ENCODE measurements around the gene BCS1L. TPM values are rescaled to one million over a fixed set of nuclear protein-coding genes. Genes with fewer than 3 reads are reported as not detected.

BCS1L gene
- polyA plus RNA-seq, 1 of the 3 experiments (the other 2 are of a cell fraction): 47.5 TPM

DNA sequence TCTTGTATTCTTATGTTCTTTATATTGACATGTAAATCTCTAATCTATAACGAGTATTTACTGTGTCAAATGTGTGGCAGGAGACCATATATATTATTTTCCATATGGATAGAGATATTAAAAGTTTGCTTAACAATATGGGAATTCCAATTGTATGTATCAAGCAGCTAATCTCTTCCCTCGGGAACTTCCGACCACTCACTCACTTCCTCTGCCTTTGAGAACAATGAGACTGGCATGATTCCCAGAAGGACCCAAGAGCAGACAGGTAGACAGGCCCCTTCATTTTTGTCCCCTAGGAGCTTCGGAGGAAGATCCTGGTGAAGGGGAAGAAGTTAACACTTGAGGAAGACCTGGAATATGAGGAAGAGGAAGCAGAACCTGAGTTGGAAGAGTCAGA lies 27.6 kb upstream of the BCS1L start (continued):
- TF ChIP-seq, protein P1, sequence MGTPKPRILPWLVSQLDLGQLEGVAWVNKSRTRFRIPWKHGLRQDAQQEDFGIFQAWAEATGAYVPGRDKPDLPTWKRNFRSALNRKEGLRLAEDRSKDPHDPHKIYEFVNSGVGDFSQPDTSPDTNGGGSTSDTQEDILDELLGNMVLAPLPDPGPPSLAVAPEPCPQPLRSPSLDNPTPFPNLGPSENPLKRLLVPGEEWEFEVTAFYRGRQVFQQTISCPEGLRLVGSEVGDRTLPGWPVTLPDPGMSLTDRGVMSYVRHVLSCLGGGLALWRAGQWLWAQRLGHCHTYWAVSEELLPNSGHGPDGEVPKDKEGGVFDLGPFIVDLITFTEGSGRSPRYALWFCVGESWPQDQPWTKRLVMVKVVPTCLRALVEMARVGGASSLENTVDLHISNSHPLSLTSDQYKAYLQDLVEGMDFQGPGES (IDR thresholded peaks at IDR 0.05; ENCODE audit: low read depth, low read length): no peak
- TF ChIP-seq TEAD4 (IDR thresholded peaks at IDR 0.05; ENCODE audit: borderline replicate concordance, insufficient read depth): no peak
- TF ChIP-seq ELF1 (IDR thresholded peaks at IDR 0.05): no peak
- no peak for TF ChIP-seq JUND (IDR thresholded peaks at IDR 0.05)
- TF ChIP-seq NRF1 (IDR thresholded peaks at IDR 0.05; ENCODE audit: low read depth, low read length): no peak

DNA sequence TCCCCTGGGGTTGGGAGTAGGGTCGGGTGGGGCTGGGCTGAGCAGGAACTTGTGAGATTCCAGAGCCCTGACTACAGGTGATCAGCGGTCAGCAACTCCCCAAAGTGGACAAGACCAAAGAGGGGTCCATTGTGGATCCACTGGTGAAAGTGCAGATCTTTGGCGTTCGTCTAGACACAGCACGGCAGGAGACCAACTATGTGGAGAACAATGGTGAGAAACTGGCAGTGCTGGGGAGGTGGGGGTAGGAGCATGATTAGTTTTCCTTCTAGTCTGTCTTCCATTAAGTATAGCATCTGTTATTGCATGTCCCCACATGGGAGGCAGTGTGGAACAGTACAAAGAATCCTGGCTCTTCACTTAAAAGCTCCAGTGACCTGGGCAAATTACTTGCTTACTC lies 23.8 kb upstream of the BCS1L start:
- H3F3A ChIP-seq (replicated peaks; ENCODE audit: insufficient read depth): peaks cover 14% of the 10 kb centered on the region
- H4K20me1 ChIP-seq (ENCODE audit: insufficient read depth): no peaks in the 10 kb centered on the region
- WGBS (ENCODE audit: low lambda C conversion rate): 91% methylated on average over 5 of the region's 5 CpGs
- DNase-seq: no peak
- no peak overlapping the region for H3K9ac ChIP-seq
- POLR2A ChIA-PET: no interaction called here
- no peaks in the 10 kb centered on the region for H3K9me3 ChIP-seq
- CTCF ChIA-PET: interaction anchor here (2.1 kb wide), 1 partner anchor 13 kb away, joined by 5 read pairs; no protein-coding TSS in a partner anchor
- H3K9me2 ChIP-seq: no peaks in the 10 kb centered on the region
- H3K27ac ChIP-seq (ENCODE audit: low read depth in 2 of 2, low read length in 1 of 2): no peak overlapping the region
- peaks cover 30 to 65% of the 10 kb centered on the region in 2 experiments for H3K36me3 ChIP-seq (replicated peaks in 1 of 2; ENCODE audit: control insufficient read depth in 1 of 2, insufficient read depth in 2 of 2, low read length in 1 of 2)
- H3K4me3 ChIP-seq (ENCODE audit: low read depth in 2 of 2, low read length in 1 of 2): no peak overlapping the region
- TF ChIP-seq, protein P2, sequence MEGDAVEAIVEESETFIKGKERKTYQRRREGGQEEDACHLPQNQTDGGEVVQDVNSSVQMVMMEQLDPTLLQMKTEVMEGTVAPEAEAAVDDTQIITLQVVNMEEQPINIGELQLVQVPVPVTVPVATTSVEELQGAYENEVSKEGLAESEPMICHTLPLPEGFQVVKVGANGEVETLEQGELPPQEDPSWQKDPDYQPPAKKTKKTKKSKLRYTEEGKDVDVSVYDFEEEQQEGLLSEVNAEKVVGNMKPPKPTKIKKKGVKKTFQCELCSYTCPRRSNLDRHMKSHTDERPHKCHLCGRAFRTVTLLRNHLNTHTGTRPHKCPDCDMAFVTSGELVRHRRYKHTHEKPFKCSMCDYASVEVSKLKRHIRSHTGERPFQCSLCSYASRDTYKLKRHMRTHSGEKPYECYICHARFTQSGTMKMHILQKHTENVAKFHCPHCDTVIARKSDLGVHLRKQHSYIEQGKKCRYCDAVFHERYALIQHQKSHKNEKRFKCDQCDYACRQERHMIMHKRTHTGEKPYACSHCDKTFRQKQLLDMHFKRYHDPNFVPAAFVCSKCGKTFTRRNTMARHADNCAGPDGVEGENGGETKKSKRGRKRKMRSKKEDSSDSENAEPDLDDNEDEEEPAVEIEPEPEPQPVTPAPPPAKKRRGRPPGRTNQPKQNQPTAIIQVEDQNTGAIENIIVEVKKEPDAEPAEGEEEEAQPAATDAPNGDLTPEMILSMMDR (IDR thresholded peaks at IDR 0.05): no peak
- TF ChIP-seq RAD21 (IDR thresholded peaks at IDR 0.05; ENCODE audit: low read length) (no peak), NRF1 (IDR thresholded peaks at IDR 0.05; ENCODE audit: low read depth, low read length) (no peak), MEF2A (IDR thresholded peaks at IDR 0.05; ENCODE audit: borderline replicate concordance, low read depth) (no peak), RFX5 (IDR thresholded peaks at IDR 0.05; ENCODE audit: low read length) (no peak)
- TF ChIP-seq, protein P1 (IDR thresholded peaks at IDR 0.05; ENCODE audit: low read depth, low read length): no peak
- no peak overlapping the region for H2AFZ ChIP-seq (ENCODE audit: low read depth)
- H3K4me1 ChIP-seq (ENCODE audit: control insufficient read depth in 1 of 2, insufficient read depth in 2 of 2, low read depth in 1 of 2, low read length in 1 of 2): peaks cover 0 to 4% of the 10 kb centered on the region in 2 experiments; a peak in 1 of 4 replicates
- H3K4me2 ChIP-seq: no peak overlapping the region
- H3K79me2 ChIP-seq (ENCODE audit: insufficient read depth): no peaks in the 10 kb centered on the region
- H3K27me3 ChIP-seq (ENCODE audit: insufficient read depth): no peaks in the 10 kb centered on the region

DNA sequence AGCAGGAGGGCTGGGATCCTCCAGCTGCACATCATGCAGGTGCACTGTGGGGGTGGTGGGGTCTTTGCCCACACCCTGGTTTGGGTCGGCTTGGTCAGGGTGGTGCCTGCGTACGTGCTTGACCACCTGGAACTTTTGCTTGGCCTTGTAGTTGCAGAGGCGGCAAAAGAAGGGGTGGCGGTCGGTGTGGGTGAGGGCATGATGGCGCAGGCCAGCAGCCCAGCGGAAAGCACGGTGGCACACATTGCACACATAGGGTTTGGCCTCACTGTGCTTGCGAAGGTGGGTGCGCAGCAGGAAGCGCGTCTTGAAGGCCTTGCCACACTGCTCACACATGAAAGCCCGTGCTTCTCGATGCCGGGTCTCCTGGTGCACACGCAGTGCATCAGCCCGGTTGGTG lies 21.1 kb upstream of the BCS1L start:
- no peaks in the 10 kb centered on the region for H4K20me1 ChIP-seq (ENCODE audit: insufficient read depth)
- WGBS (ENCODE audit: low lambda C conversion rate): 89% methylated on average over 14 of the region's 18 CpGs
- H3K36me3 ChIP-seq (replicated peaks in 1 of 2; ENCODE audit: control insufficient read depth in 1 of 2, insufficient read depth in 2 of 2, low read length in 1 of 2): peaks cover 30 to 77% of the 10 kb centered on the region in 2 experiments
- no peak overlapping the region for H3K4me2 ChIP-seq
- CTCF ChIA-PET: interaction anchor here (1.7 kb wide), 1 partner anchor 10 kb away, joined by 8 read pairs; no protein-coding TSS in a partner anchor
- H3K27me3 ChIP-seq (ENCODE audit: insufficient read depth): no peaks in the 10 kb centered on the region
- no peak overlapping the region for H3K4me3 ChIP-seq (ENCODE audit: low read depth in 2 of 2, low read length in 1 of 2)
- no peak overlapping the region for H3K9ac ChIP-seq
- no peaks in the 10 kb centered on the region for H3K4me1 ChIP-seq (ENCODE audit: control insufficient read depth in 1 of 2, insufficient read depth in 2 of 2, low read depth in 1 of 2, low read length in 1 of 2)
- POLR2A ChIA-PET: no interaction called here
- H3K9me3 ChIP-seq: no peaks in the 10 kb centered on the region
- H3K79me2 ChIP-seq (ENCODE audit: insufficient read depth): no peaks in the 10 kb centered on the region
- H3F3A ChIP-seq (replicated peaks; ENCODE audit: insufficient read depth): peaks cover 11% of the 10 kb centered on the region
- H2AFZ ChIP-seq (ENCODE audit: low read depth): no peak overlapping the region
- H3K27ac ChIP-seq (ENCODE audit: low read depth in 2 of 2, low read length in 1 of 2): no peak overlapping the region
- DNase-seq: no peak
- no peaks in the 10 kb centered on the region for H3K9me2 ChIP-seq
- no peak for TF ChIP-seq RAD21 (IDR thresholded peaks at IDR 0.05; ENCODE audit: low read length)
- no peak for TF ChIP-seq RXRA (IDR thresholded peaks at IDR 0.05; ENCODE audit: borderline replicate concordance, low read depth)
- TF ChIP-seq EZH2phosphoT487 (IDR thresholded peaks at IDR 0.05; ENCODE audit: borderline replicate concordance, low read depth): no peak
- no peak for TF ChIP-seq FOXM1 (IDR thresholded peaks at IDR 0.05; ENCODE audit: low read depth)
- no peak for TF ChIP-seq CHD2 (IDR thresholded peaks at IDR 0.05; ENCODE audit: low read length, partially characterized antibody)
- no peak for TF ChIP-seq TCF12 (IDR thresholded peaks at IDR 0.05)
- no peak for TF ChIP-seq RFX5 (IDR thresholded peaks at IDR 0.05; ENCODE audit: low read length)
- TF ChIP-seq, protein P3, sequence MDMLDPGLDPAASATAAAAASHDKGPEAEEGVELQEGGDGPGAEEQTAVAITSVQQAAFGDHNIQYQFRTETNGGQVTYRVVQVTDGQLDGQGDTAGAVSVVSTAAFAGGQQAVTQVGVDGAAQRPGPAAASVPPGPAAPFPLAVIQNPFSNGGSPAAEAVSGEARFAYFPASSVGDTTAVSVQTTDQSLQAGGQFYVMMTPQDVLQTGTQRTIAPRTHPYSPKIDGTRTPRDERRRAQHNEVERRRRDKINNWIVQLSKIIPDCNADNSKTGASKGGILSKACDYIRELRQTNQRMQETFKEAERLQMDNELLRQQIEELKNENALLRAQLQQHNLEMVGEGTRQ (IDR thresholded peaks at IDR 0.05; ENCODE audit: borderline replicate concordance, low read depth, low read length): no peak
- TF ChIP-seq ELF1 (IDR thresholded peaks at IDR 0.05): no peak
- TF ChIP-seq, protein P2 (IDR thresholded peaks at IDR 0.05): no peak
- TF ChIP-seq YY1 (IDR thresholded peaks at IDR 0.05; ENCODE audit: low read depth): no peak
- TF ChIP-seq TEAD4 (IDR thresholded peaks at IDR 0.05; ENCODE audit: borderline replicate concordance, insufficient read depth): no peak
- no peak for TF ChIP-seq RCOR1 (IDR thresholded peaks at IDR 0.05; ENCODE audit: low read length)
- no peak for TF ChIP-seq NRF1 (IDR thresholded peaks at IDR 0.05; ENCODE audit: low read depth, low read length)
- TF ChIP-seq MAX (IDR thresholded peaks at IDR 0.05; ENCODE audit: low read depth): no peak
